Activated naive CD4-positive, alpha-beta T cell (primary cell): Measurements from ENCODE around the gene UCP3.
A peak's percentile ranks its signal among the peaks of the same experiment; 100 is the strongest.
"Not testable (repeated sequence)": the region's sequence is repeated elsewhere in the genome, so short reads cannot be mapped to it uniquely, and the experiment has no call there.

Experiments used
- DNase-seq, 4 experiments: peaks; one replicate each; lab custom pipeline; 2025; lab: John Stamatoyannopoulos, UW

Gene UCP3

DNA sequence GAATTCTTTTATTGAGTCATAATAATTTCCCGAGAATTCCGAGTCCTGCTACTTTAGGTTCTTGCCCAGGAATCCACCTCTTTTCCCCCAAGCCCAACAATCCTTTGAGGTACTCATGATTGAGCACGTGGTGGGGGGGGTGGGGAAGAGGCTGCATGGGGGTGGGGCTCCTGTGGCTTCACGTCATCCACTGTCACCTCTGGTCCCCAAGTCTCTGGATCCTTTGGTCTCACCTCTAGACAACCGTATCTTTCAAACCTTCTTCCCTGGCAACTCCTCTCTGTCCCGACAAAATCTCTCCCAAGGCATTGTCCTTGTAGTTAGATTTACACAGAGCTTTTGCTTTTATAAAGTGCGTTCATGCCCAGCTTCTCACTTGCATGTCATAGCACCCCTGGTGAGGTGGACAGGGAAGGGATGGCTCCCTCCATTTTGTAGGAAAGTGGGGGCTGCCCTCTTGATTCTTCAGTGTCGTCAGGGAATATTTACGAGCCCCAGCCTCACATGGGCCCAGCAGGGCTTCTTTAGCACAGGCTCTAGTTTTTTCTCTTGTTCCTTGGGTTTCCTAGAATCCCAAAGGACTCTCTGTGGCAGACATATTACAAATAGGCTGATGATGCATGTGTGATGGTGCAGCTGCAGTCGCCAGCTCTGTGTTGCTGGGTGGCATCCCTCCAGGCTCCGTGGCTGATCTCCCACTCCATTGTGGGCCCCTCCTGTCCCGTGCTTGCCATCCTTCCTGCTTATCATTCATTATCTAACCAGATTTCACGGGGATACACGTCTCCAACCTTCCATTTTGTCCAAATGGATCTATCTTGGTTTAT is 8.4 kb downstream of the UCP3 start:
- DNase-seq: no peak

DNA sequence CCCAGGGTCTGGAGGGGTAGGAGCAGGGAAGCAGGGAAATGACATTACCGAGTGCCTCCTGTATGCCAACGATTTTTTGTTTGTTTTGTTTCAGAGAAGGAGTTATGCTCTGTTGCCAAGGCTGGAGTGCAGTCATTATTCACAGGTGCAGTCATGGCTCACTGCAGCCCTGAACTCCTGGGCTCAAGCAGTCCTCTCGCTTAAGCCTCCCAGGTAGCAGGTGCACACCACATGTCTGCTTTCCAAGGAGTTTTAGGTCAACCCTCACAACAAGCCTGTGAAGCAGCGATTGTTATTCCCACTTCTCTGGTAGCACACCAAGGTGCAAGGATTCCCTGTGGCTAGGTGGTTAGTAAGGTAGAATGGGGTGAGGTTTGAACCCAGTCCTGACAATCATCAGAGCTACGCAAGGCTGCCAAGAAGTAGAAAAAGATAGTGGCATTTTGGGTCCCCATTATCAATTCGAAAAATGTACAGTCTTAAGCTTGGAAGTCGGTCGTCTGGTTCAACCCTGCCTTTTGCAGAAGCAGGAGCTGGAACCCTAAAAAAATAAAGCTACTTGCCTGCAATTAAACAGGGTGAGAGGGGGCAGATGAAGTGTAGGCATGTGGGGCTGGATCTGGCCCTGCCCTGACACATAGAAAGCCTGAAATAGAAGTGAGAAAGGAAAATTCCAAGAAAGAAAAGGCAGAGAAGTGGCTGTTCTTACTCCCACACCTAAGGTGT is 9.1 kb downstream of the UCP3 start:
- DNase-seq: no peak

DNA sequence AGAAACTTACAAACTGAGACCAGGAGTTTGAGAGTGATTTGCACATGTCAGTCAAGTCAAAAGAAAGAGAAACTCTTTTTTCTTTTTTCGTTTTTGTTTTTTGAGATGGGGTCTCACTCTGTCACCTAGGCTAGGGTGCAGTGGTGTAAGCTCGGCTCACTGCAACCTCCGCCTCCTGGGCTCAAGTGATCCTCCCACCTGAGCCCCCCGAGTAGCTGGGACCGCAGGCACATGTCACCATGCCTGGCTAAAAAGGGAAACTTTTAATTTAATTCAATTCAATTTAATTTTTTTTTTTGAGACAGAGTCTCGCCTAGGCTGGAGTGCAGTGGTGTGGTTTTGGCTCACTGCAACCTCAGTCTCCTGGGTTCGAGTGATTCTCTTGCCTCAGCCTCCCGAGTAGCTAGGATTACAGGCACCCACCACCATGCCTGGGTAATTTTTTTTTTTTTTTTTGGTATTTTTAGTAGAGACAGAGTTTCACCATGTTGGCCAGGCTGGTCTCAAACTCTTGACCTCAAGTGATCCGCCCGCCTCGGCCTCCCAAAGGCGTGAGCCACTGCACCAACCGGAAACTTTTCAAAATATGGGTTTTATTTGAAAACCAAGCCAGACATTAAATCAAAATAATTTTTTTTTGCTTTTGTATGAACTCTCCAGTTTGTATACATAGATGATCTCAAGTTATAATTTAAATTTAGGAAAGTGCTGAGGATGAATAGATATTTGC is 9.9 kb downstream of the UCP3 start:
- DNase-seq: no peak

DNA sequence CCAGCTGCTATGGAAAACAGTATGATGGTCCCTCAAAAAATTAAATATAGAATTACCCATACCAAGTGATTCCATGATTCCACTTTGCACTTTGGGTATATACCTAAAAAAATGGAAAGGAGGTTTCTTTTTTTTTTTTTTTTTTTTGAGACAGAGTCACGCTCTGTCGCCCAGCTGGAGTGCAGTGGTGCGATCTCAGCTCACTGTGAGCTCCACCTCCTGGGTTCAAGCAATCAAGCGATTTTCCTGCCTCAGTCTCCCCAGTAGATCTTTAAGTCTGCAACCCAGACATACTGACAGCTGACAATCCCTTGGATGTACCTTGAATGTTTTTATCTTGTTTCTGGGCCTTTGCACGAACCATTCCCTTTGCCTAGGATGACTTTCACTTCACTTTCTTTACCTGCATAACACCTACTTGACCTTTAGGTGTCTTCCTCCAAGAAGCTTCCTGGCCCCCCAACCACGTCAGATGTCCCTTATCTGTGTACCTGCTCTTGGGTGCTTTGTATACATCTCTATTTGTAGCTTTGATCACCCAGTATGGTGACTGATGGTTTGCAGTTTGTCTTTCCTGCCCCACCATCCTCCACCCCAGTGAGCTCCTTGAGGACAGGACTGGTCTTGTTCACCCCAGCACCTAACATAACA is 11.6 kb downstream of the UCP3 start:
- no peak for DNase-seq

DNA sequence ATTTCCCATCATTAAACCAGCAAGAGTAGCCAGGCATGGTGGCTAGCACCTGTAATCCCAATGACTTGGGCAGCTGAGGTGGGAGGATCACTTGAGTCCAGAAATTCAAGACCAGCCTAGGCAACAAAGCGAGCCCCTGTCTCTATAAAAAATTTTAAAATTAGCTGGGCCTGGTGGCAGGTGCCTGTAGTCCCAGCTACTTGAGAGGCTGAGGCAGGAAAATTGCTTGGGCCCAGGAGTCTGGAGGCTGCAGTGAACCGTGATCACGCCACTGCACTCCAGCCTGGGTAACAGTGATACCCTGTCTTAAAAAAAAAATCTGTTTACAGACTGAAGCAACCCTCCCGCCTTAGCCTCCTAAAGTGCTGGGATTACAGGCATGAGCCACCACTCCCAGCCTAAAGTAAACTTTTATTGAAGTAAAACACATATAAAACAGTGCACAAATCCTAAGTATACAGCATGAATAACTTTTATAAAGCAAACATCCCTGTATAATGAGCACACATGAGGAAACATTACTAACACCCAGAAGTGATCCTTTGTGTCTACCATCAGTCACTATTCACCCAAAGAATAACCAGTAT is 12.6 kb downstream of the UCP3 start:
- DNase-seq: no peak

DNA sequence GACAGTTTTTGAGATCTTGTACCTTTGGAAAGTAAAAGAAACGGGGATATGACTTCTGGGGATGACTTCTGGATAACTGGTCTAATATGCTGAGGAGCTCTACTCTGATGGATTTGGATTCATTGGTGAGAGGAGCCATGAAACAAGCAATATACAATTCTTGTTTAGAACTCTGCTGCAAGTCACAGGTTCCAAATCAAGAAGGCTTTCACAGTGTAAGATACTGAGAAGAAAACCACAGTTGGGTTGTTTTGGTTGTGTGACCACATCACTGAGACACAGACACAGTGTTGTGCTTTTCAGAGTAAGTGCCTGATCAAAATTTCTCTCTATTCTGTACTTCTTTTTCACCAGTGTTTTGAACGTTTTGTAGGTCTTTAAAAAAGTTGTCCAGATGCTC is 13.2 kb downstream of the UCP3 start:
- no peak for DNase-seq

DNA sequence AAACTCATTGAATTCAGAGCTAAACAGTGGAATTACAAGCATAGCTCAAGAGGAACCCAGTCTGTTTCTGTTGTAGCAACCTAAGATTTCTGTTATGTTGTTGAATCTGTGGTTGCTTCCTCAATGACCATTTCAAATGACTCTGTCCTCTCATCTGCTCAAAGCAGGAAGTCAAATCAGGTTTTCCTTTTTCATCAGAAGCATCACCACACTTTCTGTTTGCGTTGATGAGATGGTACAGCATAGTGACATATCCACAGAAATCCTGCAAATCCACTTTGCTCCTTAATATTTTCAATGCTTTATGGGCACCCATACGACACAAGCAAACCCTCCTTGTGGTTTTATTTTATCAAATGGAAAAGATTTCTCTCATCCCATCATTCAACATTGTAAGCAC is 13.6 kb downstream of the UCP3 start:
- no peak for DNase-seq

DNA sequence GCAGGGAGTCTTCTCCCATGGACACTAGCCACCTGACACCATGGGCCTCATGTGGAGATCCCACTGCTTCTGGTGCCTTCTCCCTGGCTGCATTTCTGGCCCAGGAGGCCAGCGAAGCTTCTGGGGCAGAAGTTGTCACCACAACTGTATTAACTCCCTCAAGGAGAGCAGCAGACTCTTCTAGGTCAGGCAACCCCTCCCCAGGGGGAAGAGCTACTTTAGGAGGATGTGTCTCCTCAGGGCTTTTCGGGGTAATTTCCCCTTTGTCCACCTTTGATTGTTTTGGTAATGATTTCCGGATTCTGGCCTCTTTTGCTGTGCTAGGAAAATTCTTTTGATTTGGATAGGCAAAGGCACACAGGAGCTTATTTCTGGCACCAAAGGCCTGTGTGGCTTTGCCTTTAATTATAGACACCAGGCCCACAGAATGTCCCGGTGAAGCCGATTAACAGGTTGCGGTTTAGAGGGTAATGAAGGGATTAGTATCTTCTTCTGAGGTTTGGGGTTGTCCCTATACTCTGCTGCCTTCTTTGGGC is 17.3 kb downstream of the UCP3 start:
- no peak for DNase-seq

DNA sequence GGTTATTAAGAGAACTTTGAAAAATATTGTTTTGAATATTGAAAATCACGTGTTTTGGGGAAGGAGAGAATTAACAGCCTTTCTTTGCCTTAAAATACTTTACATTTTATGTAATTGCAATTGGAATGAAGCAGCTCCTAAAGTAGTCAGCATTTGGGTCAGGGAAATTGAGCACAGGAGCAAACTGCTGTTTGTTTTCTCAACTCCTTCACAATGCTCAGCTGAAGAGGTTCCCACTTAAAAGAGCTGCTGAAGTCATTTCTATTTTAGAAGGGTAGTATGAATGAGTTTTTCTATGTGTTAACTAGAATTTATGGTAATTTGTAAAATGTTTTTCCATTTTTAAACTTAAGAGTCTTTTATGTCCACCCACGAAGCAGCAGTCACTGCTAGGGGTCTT is 18.2 kb downstream of the UCP3 start:
- no peak for DNase-seq

DNA sequence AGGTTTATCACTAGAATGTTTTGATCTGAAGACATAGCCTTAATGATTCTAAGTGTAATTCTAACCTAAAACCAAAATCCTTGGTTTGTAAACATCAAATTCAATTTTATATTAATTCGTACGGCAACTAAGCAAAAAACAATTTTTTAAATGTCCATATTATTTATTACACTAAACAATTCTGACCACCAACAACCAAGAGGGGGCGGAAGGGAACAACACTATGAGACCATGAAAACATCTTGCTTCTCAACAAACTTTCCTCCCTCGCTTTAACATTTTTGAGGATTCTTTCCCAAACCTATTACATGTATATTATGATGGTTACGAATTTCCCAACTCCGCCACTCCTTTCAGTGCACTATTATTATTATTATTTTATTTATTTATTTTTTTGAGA is 19.7 kb downstream of the UCP3 start:
- no peak for DNase-seq

DNA sequence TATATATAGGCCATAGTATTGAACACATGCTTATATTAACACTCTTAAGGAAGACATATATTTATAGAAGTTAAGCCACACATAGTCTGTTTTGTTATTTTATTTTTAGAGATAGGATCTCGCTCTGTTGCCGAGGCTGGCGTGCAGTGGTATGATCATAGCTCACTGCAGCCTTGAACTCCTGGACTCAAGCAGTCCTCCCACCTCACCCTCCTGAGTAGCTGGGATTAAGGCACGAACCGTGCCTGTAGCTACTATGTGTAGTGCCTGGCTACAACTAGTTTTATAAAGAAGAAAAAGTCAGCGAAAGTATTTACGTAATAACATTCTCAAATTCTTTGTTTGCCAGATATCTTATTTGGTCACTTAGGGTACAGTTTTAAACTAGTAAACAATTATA is 20.7 kb downstream of the UCP3 start:
- no peak for DNase-seq

DNA sequence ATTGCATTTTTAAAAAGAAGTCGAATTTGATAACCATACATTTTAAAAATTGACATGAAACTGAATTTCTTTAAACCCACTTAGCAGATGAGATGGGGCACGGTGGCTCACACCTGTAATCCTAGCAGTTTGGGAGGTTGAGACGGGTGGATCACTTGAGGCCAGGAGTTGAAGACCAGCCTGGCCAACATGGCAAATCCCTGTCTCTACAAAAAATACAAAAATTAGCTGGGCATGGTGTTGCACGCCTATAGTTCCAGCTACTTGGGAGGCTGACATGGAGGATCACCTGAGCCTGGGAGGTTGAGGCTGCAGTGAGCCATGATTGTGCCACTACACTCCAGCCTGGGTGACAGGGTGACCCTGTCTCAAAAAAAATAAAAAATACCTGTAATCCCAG is 23.2 kb downstream of the UCP3 start:
- DNase-seq: not testable (repeated sequence)

DNA sequence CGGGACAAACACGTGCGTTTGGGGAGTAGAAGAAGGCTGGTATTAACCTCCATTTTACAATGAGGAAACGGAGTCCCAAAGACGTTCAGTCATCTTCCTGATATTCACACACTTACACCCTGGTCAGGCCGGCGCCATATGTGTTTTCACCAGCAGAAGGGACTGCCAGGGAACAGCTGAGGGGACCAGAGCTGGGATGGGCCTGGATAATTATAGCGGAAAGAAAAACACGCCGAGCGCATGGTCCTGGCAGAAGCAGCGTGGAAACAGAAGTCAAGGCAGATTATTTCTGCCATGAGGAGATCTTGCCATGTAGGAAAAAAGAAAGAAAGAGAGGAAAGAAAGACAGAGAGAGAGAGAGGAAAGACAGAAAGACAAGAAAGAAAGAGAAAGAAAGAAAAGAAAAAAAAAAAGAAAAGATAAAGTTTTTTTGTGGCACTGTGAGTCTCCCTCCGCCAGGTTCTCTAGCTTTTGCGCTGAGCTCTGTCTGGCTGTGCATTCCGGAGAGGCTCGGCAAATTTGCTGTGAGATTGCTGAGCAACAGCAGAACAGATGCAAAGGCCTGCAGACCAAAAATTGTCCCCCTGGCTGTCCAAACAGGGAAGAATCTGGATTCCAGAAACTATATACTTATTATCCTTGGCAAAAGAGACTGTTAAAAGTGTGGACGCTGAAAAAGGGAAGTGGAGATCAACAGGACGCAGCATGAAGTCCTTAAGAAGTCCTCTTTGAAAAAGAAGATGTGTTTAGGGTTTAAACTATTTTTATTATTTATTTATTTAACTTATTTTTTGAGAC is 24.9 kb downstream of the UCP3 start:
- no peak for DNase-seq

DNA sequence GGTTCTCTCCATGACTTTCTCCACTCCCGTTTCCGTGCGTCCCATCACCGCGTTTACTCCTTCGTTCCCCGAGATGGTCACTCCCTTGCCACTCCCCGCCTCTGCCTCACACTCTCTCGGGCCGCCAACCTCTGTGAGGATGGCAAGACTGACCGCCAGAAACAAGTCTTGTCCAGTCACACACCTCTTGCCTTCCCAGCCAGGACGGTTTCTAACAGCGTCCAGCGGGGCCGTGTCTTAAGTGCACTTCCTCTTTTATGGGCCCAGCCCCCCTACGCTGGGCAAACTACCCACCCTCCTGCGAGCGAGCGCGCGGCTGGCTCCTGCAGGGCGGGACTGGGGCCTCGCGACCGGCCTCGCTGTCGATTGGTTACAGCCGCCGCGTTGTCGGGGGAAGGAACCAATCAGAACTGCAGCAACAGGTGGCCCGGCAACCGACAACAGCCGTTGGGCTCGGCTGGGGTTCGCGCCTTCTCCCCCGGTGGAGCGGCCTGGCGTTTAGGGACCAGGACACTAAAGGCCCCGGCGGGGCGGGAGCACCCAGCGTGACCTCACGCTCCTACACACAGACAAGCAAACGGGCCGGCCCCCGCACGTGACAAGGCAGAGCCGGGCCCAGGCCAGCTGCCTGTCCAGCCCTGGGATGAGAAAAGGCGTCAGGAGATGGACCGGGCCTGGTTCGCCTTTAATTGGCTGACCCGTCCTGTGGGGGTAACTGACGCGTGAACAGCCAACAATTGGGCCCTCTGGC is 25.7 kb downstream of the UCP3 start:
- DNase-seq: peak; percentile 73 to 89 (median 86)

DNA sequence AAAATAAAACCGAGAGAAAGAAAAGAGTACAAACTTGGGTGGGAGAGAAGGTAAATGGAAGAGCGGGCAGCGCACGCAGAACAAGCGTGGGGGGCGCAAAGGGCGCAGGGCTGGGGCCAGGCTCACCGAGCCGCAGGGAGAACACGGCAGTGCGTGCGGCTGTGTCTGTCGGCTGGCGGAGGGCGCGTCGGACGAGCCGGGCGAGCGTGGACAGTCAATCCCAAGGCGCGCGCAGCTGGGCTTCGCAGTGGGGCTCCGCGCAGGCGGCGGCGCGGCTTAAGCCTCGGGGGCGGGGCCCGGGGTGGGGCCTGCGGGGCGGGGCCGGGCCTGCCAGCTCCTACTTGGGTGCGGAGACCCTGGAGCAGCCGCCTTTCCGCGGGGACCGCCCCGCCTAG is 26.3 kb downstream of the UCP3 start, which contains the start of gene UCP2:
TSS of gene UCP2 (minus strand) at position 249 of the 395 bp plus-strand sequence. CDS start 4,465 bp downstream, outside the sequence.
- DNase-seq: peak; percentile 54 to 84 (median 62)

DNA sequence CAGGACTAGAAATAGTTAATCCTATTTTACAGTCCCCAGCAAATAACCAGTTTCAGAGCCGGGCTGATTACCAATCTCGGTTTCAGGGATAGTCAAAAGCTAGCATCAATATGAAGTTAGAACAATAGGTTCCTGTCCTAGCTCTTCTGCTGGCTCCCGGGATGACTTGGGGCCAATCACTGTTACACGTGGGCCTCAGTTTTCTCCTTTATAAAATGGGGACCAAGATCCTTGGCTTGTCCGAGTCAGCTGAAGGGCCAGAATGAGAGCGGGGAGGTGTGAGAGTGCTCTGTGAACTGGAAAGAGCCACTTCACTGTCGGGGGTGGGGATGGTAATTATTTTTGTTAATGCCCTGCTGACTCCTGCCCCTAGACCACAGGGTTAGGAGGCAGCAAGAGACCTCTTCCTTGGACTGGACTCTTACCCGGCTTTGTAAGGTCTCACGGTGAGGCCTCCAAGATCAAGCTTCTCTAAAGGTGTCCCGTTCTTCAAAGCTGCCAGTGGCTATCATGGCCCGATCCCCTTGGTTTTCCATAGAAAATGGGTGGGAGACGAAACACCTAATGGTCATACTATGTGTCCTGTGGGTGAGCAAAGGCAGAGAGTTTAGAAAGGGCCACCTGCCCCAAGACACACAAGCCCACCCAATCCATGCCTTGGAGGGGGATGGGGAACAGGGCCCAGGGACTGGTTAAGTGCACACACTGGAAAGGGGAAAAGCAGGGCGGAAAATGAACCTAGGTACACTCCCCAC is 27.7 kb downstream of the UCP3 start:
- DNase-seq: no peak

DNA sequence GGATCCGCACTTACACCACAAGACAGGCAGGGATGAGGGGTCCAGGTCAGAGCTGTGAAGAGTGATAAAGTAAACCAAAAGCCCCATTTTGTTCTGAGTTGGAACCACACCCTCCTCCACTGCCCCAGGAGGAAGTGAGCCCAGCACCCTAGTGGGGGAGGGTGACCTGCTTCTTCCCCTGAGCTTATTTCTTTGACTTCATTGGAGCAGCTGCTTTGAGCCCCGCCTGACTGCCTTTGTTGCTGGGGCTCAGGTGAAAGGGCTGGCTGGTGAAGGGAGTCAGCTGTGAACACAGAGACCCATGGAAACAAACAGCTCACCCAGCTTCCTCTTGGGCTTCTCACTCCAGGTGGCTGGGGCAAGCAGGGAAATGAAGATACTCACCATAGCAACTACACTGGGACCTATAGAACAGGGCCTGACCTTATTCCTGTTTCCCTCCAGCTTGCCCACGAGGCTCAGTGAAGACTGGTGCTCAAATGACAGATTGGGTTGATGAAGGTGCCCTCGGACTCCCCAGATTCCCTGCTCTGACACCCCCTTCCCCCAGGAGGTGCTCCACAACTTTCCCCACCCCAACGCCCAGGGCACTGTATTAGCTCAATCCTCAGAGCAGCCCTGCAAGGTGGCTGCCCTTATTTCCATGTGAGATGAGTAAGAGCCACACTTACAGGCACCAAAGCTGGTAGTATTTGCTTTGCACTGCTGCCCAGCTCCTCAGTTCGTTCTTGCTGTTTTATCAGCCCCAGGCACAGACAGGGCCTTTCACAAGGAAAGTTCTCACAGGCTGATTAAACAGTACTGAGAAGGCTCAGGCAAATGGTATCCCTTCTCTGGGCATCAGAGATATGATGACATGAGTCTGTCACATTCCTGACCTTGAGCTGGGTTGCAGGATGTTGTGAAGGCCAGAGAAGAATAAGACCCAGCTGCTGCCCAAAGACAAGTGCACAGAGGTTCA is 28.6 kb downstream of the UCP3 start:
- peak in 3 of 4 experiments; percentile 21 to 71 (median 69) for DNase-seq

DNA sequence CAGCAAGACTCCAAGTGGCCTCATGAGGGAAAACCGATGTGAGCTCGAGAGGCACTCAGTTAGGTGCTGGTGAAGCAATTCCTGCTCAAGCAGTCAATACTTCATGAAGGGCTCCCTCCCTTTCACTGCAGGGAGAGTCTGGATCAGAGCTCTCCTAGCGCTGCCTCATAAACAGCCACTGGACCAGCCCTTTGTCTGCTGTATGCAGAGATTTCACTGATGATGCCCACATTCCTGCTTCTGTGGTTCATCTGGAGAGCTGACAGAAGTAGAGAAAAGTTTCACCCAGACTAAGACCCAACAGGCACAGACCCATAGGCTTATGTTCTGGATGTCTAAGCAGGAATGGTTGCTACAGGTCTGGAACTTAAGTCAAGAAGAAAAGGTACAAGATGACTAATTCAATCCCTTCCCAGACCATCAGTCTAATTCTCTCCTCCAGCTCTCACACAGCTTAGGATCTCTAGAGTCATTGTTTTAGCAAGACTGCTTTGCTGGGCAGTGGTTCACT is 30.3 kb downstream of the UCP3 start:
- DNase-seq: no peak
